Placental pericyte (primary cell): ENCODE data around the gene ITGAL. TPM values are rescaled to one million over a fixed set of nuclear protein-coding genes. Genes with fewer than 3 reads are reported as not detected.

Source experiments
- small RNA-seq: library from RNA; depleted of rRNA; stranded (forward); fragments of <200 nt; gene quantifications from one replicate; pipeline ENCODE3, GENCODE V24; 2012; ENCODE audit warnings: low replicate concordance
- total RNA-seq: library from RNA; depleted of rRNA; stranded (reverse); fragments of >200 nt; gene quantifications from 2 replicates; pipeline ENCODE4 v1.2.3, GENCODE V29; 2012

ITGAL gene
- not detected in 2 replicates for total RNA-seq

DNA sequence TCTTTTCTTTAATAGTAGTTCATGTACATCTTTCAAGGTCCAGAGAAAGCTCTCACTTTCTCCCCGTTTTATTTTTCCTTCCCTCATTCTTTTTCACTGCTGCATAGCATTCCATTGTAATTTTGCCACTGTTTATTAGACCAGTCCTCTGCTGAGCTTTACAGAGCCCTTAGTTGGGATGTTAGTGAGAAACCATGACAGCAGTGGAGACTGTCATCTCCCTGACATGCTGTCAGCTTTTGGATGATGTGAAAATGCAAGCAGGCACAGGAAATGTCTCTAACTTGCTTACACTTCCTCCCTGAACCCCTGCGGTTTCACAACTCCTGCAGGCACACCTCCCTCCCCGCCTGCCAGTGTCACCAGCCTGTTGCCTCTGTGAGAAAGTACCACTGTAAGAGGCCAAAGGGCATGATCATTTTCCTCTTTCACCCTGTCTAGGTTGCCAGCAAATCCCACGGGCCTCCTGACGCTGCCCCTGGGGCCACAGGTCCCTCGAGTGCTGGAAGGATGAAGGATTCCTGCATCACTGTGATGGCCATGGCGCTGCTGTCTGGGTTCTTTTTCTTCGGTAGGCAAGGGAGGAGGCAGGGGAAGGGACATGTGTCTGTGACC is at the start of gene ITGAL:
Gene ITGAL, plus strand, starts transcription at position 415 of the 615 bp plus-strand sequence. Its CDS starts 96 bp downstream, at position 511.

GRCh38 chr16:30429678-30430427 is 42.7 kb upstream of the ITGAL start, which contains the start of gene DCTPP1:
Gene DCTPP1, minus strand, starts transcription at chr16:30430030. Its CDS starts 50 bp downstream, at chr16:30429980.

DNA sequence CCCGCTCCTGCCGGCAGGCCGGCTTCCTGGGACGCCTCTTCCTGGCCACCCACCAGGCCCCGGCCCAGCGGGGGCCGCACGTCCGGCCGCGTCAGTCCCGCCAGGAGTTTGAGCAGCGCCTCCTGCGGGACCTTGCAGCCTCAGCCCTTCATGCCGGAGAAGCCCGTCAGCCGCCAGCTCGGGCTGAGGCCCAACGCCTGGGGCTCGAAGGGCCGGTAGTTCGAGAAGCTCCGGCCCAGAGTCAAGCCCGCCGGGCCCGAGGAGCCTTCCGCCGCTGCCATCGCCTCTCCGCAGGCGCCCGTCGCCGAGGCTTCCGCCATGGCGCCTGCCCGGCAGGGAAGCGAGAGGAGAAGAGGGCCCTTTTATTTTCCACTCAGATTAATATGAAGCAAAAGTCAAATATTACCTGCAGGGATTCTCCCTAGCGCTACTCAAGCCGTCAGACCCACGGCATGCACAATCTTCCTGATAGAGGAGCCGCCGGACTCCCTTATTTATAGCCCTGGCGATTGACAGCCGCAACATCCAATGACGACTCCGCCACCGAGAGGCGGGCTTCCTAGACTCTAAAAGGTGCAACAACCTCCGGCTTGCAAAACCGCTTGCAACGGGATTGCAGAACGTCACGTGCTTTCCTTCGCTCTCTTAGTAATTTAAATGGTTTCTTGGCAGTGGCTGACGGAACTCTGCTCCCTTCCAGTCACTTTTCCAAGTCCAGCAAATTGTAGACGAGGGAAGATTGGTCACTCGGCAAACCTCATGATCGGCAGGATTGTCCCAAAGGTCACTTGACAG is 26.9 kb upstream of the ITGAL start, which contains the start of gene SEPHS2:
Gene SEPHS2, minus strand, starts transcription at position 467 of the 795 bp plus-strand sequence. Its CDS starts 147 bp downstream, at position 320.

DNA sequence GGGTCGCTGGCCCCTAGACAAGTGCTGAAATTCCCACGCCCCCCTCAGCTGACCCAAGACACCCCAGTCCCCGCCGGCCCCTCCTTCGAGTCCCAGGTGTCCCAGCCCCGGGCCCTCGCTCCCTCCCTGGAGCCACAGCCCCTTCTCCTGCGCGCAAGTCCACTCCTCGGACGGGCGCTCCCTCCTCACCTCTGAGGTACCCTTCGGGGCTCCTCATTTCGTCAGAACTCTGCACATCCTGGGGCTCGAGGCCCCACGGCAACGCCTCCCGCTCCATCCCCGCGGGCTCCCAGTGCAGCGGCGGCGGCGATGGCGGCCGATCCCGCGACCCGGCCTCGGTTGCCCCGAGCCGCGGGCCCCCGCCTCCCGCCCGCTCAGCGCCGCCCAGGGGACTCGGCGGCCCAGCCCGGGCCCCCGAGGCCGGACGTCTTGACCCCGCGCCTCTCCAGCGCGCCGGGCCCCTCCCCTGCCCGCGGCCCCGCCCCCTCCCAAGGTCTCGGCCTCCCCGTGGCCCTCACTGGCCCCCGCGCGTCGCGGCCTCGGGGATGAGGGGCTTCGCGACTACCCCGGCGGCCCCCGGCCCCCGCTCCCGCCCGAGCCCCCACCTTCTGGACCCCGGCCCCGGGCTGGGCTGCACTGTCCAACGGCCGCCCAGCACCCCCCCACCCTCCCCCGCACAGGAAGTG is 53.7 kb downstream of the ITGAL start, which contains the start of gene ZNF768:
Gene ZNF768, minus strand, starts transcription at position 430 of the 686 bp plus-strand sequence. Its CDS starts 153 bp downstream, at position 277.

DNA sequence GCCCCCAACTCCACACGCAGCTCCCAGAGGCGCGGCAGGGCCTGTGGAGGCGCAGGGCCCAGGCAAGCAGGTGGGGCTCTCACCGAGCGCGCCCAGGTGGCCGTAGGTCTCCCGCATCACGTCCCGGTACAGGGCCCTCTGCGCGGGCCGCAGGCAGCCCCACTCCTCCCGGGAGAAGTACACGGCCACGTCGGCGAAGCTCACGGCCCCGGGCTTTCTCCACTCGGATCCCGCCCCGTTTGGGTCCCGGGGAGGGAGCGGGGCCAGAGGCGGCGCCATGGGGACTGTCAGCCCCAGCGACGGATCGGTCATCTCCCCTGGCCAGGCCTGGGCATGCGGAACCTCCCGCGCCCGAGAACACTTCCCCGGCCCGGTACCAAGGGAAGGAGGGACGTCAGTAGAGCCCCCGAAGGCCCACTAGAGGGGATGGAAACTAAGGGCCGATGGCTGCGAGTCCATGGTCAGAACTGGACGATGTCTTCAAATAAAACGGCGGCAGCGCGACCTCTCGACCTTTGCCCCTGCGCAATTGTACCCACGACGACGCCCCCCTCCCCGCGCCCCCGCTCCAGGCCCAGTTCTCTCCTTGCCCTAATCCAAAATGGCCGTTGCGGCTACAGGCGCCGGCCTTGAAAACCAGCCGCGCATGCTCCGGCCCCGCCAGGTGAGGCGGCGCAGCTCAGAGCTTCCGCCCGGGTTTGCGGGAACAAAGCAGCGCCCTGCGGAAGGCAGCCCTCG is 62.0 kb downstream of the ITGAL start, which contains the start of gene ZNF747:
Gene ZNF747, minus strand, starts transcription at position 491 of the 738 bp plus-strand sequence. Its CDS starts 179 bp downstream, at position 312.

GRCh38 chr16:30557957-30558788 is 85.6 kb downstream of the ITGAL start, which contains the start of gene ZNF764:
Gene ZNF764, minus strand, starts transcription at chr16:30558374. Its CDS starts 192 bp downstream, at chr16:30558182.

GRCh38 chr16:30571445-30572322 is 99.1 kb downstream of the ITGAL start, which contains the start of gene ZNF688:
Gene ZNF688, minus strand, starts transcription at chr16:30571714. Its CDS starts 85 bp downstream, at chr16:30571629.

Small RNAs within 50 kb of the gene (small RNA-seq; reads per million reads assigned to genes)
- gene MIR4518 (not detected), gene RF00019 (not detected), gene RNU7-61P (0.29 reads per million)

Other genes with a start within 250 kb of the ITGAL start
- gene NPIPB13, start 224.3 kb upstream of the ITGAL start, total RNA-seq, result 0.29 and 1.1 TPM in 2 replicates
- 38.3 and 39.5 TPM in 2 replicates for gene CD2BP2, start 117.4 kb upstream of the ITGAL start, total RNA-seq
- gene TBC1D10B, start 102.2 kb upstream of the ITGAL start, total RNA-seq, result 43.1 and 57.8 TPM in 2 replicates
- gene MYL11, start 97.9 kb upstream of the ITGAL start, total RNA-seq, result not detected in 2 replicates
- not detected in 2 replicates for gene SEPTIN1, start 90.2 kb upstream of the ITGAL start, total RNA-seq
- 7.7 and 14.7 TPM in 2 replicates for gene ZNF48, start 77.3 kb upstream of the ITGAL start, total RNA-seq
- gene ZNF771, start 65.1 kb upstream of the ITGAL start, total RNA-seq, result 7.9 and 10.2 TPM in 2 replicates
- gene DCTPP1, start 42.7 kb upstream of the ITGAL start, total RNA-seq, result 6.8 and 19.8 TPM in 2 replicates
- 11.3 and 24.5 TPM in 2 replicates for gene SEPHS2, start 26.9 kb upstream of the ITGAL start, total RNA-seq
- 17.3 and 25.8 TPM in 2 replicates for gene ZNF768, start 53.8 kb downstream of the ITGAL start, total RNA-seq
- 10.1 and 14.5 TPM in 2 replicates for gene ZNF747, start 62.1 kb downstream of the ITGAL start, total RNA-seq
- 7.3 and 7.4 TPM in 2 replicates for gene ZNF764, start 85.6 kb downstream of the ITGAL start, total RNA-seq
- 10.2 and 11.8 TPM in 2 replicates for gene ZNF688, start 99.0 kb downstream of the ITGAL start, total RNA-seq
- gene ZNF785, start 113.0 kb downstream of the ITGAL start, total RNA-seq, result 10.0 and 14.7 TPM in 2 replicates
- gene ZNF689, start 137.6 kb downstream of the ITGAL start, total RNA-seq, result 8.5 and 9.7 TPM in 2 replicates
- gene PRR14, start 178.2 kb downstream of the ITGAL start, total RNA-seq, result 7.2 and 18.9 TPM in 2 replicates
- gene FBRS, start 185.7 kb downstream of the ITGAL start, total RNA-seq, result 25.8 and 34.4 TPM in 2 replicates
- gene SRCAP, start 226.4 kb downstream of the ITGAL start, total RNA-seq, result 16.2 and 30.4 TPM in 2 replicates